HTERT RPE-1 (cell line): Measurements from ENCODE around the gene HOXB3.

Experiments used
- in situ Hi-C: fragments of 300-500 bp; cut with MboI; formaldehyde crosslinking; loops from 4 replicates; pipeline ENCODE4 v1.14.3; 2020; ENCODE audit warnings: low sequenced_read_pairs

The HOXB3 gene

GRCh38 chr17:48559122-48559839 lies 30.8 kb downstream of the HOXB3 start:
- in situ Hi-C loops, result no loop called here

- in situ Hi-C loops, result no loop called here
Measured at GRCh38 chr17:48558831-48559121, 31.3 kb downstream of the HOXB3 start.

- in situ Hi-C loops, result no loop called here
Measured at GRCh38 chr17:48558057-48558830, 31.8 kb downstream of the HOXB3 start.

GRCh38 chr17:48556576-48557401 lies 33.3 kb downstream of the HOXB3 start:
- in situ Hi-C loops, result no loop called here

- in situ Hi-C loops, result no loop called here
Measured at GRCh38 chr17:48556229-48556575, 33.8 kb downstream of the HOXB3 start.

GRCh38 chr17:48555258-48556228 lies 34.5 kb downstream of the HOXB3 start:
- in situ Hi-C loops, result no loop called here

GRCh38 chr17:48554412-48555257 lies 35.4 kb downstream of the HOXB3 start:
- in situ Hi-C loops, result no loop called here

GRCh38 chr17:48553826-48554225 lies 36.2 kb downstream of the HOXB3 start:
- in situ Hi-C loops, result no loop called here

GRCh38 chr17:48553190-48553547 lies 36.9 kb downstream of the HOXB3 start:
- in situ Hi-C loops, result no loop called here

GRCh38 chr17:48552466-48553189 lies 37.4 kb downstream of the HOXB3 start:
- in situ Hi-C loops, result no loop called here

- in situ Hi-C loops, result no loop called here
Measured at GRCh38 chr17:48551596-48552465, 38.2 kb downstream of the HOXB3 start.

GRCh38 chr17:48551214-48551555 lies 38.9 kb downstream of the HOXB3 start:
- in situ Hi-C loops, result no loop called here

GRCh38 chr17:48550502-48551213 lies 39.4 kb downstream of the HOXB3 start:
- in situ Hi-C loops, result no loop called here

GRCh38 chr17:48549914-48550501 lies 40.0 kb downstream of the HOXB3 start:
- in situ Hi-C loops, result no loop called here

- in situ Hi-C loops, result no loop called here
Measured at GRCh38 chr17:48549281-48549630, 40.8 kb downstream of the HOXB3 start.

GRCh38 chr17:48548523-48549280 lies 41.3 kb downstream of the HOXB3 start:
- in situ Hi-C loops, result no loop called here
